DOHH2 (cell line): ENCODE data around the gene CLEC1A.

Experiments used
- CTCF ChIP-seq: fragments of 200-600 bp; sonication (generic); IDR thresholded peaks from one replicate; pipeline ENCODE4 v1.5.1; 2014; ENCODE audit warnings: antibody characterized with exemption, mild to moderate bottlenecking, low read depth, low read length; ENCODE audit not compliant: poor library complexity, severe bottlenecking
- EZH2phosphoT487 ChIP-seq: fragments of 200-600 bp; sonication (generic); IDR thresholded peaks from 2 replicates; pipeline ENCODE4 v1.6.1; 2017; ENCODE audit warnings: borderline replicate concordance, mild to moderate bottlenecking, antibody characterized with exemption, low read length, moderate library complexity, mixed read lengths

GRCh38 chr12:10031771-10032175, 67.0 kb downstream of the CLEC1A start:
- TF ChIP-seq CTCF (no peak), EZH2phosphoT487 (no peak)
